Measurements from ENCODE around the gene HLA-DQA1. TPM values are rescaled to one million over a fixed set of nuclear protein-coding genes. Genes with fewer than 3 reads are reported as not detected.

The HLA-DQA1 gene
- total and polyA plus RNA-seq, 9 of the 15 experiments (the other 6 are each of a cell fraction or from before 2014, with no cell fraction given) = 0.04 to 0.49 TPM; not detected in 7

- no peaks in the 10 kb centered on the region for H3K27me3 ChIP-seq (ENCODE audit: control insufficient read depth in 2 of 2, insufficient read depth in 2 of 2, low read length in 2 of 2)
- H3K9me1 ChIP-seq (ENCODE audit: control insufficient read depth, insufficient read depth, low read length) = no peaks in the 10 kb centered on the region
- 9% methylated on average over 14 of the region's 47 CpGs for WGBS (ENCODE audit: insufficient coverage, low coverage, missing lambda C conversion rate)
- CTCF ChIA-PET (ENCODE audit: low intra/inter-chr PET ratio) = no interaction called here
- in situ Hi-C loops (cut with MboI) (loop anchor here (5.0 kb wide), 1 partner anchor 92 kb away; no protein-coding TSS in a partner anchor), intact Hi-C loops (cut with micrococcal nuclease) (no loop called here)
- POLR2A ChIA-PET = no interaction called here
- H2AFZ ChIP-seq (ENCODE audit: low read depth, low read length) = no peak overlapping the region
- H3K79me2 ChIP-seq (ENCODE audit: control insufficient read depth, insufficient read depth, low read length) = no peaks in the 10 kb centered on the region
- ATAC-seq = peak; percentile 70
- H3K9me3 ChIP-seq (replicated peaks; ENCODE audit: control insufficient read depth, insufficient read depth, low read depth, low read length) = no peaks in the 10 kb centered on the region
- FAIRE-seq = no peak
- H3K36me3 ChIP-seq (ENCODE audit: control insufficient read depth, insufficient read depth, low read length) = no peaks in the 10 kb centered on the region
- no peak overlapping the region for H3K27ac ChIP-seq (ENCODE audit: extremely low read depth, low read depth, low read length)
- BruUV-seq (replicated peaks) = no TSS peak
- H3K4me3 ChIP-seq = no peak overlapping the region
- H3K9ac ChIP-seq (ENCODE audit: insufficient read depth in 1 of 2, low read depth in 2 of 2, low read length in 2 of 2) = no peak overlapping the region
- H3K4me2 ChIP-seq (ENCODE audit: insufficient read depth, low read length) = no peak overlapping the region
- H3K4me1 ChIP-seq (replicated peaks in 1 of 2; ENCODE audit: control insufficient read depth in 2 of 2, insufficient read depth in 2 of 2, low read length in 2 of 2) = no peaks in the 10 kb centered on the region
- peak in 1 of 4 experiments; percentile 5 for DNase-seq (ENCODE audit: extremely low read depth in 1 of 4, low spot score in 3 of 4)
- H4K20me1 ChIP-seq (replicated peaks; ENCODE audit: control insufficient read depth, insufficient read depth, low read length) = no peaks in the 10 kb centered on the region
- no peak for TF ChIP-seq BCOR (IDR thresholded peaks at IDR 0.05)
- no peak for TF ChIP-seq NUFIP1 (IDR thresholded peaks at IDR 0.05; ENCODE audit: partially characterized antibody)
- TF ChIP-seq ZNF175 (CRISPR knock-in tag; IDR thresholded peaks at IDR 0.05; ENCODE audit: low read depth) = no peak
- no peak for TF ChIP-seq E2F5 (CRISPR knock-in tag; IDR thresholded peaks at IDR 0.05)
- no peak for TF ChIP-seq WHSC1 (IDR thresholded peaks at IDR 0.05; ENCODE audit: low read length)
- no peak for TF ChIP-seq GTF2E2 (tag; IDR thresholded peaks at IDR 0.05)
- TF ChIP-seq REST (IDR thresholded peaks at IDR 0.05; ENCODE audit: borderline replicate concordance) = no peak
- TF ChIP-seq REST (CRISPR knock-in tag; IDR thresholded peaks at IDR 0.05; ENCODE audit: low read depth) = no peak
- TF ChIP-seq, protein P1, sequence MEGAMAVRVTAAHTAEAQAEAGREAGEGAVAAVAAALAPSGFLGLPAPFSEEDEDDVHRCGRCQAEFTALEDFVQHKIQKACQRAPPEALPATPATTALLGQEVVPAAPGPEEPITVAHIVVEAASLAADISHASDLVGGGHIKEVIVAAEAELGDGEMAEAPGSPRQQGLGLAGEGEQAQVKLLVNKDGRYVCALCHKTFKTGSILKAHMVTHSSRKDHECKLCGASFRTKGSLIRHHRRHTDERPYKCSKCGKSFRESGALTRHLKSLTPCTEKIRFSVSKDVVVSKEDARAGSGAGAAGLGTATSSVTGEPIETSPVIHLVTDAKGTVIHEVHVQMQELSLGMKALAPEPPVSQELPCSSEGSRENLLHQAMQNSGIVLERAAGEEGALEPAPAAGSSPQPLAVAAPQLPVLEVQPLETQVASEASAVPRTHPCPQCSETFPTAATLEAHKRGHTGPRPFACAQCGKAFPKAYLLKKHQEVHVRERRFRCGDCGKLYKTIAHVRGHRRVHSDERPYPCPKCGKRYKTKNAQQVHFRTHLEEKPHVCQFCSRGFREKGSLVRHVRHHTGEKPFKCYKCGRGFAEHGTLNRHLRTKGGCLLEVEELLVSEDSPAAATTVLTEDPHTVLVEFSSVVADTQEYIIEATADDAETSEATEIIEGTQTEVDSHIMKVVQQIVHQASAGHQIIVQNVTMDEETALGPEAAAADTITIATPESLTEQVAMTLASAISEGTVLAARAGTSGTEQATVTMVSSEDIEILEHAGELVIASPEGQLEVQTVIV (CRISPR knock-in tag; IDR thresholded peaks at IDR 0.05; ENCODE audit: borderline replicate concordance) = no peak
- TF ChIP-seq ZNF740 (CRISPR knock-in tag; IDR thresholded peaks at IDR 0.05) = no peak
- TF ChIP-seq ZNF740 (tag; IDR thresholded peaks at IDR 0.05) = no peak
Measured at GRCh38 chr6:32664827-32665362, 27.7 kb downstream of the HLA-DQA1 start.
